ENCODE data around the gene RFC4. TPM values are rescaled to one million over a fixed set of nuclear protein-coding genes. Genes with fewer than 3 reads are reported as not detected.

RFC4 gene
- total RNA-seq, 2 experiments from 2014 or later, result 114 to 118 TPM

GRCh38 chr3:186826976-186827857 is 20.9 kb upstream of the RFC4 start:
- H3K9me2 ChIP-seq (ENCODE audit: insufficient read depth, low read length), result no peaks in the 10 kb centered on the region
- H3K4me2 ChIP-seq (ENCODE audit: low read length), result peak overlapping the region; percentile 100
- CTCF ChIA-PET (ENCODE audit: unreplicated experiment), result interaction anchor here (0.5 kb wide), 1 partner anchor 940 kb away, joined by 4 read pairs; no protein-coding TSS in a partner anchor
- no TSS peak for BruUV-seq (replicated peaks)
- H3K4me1 ChIP-seq (ENCODE audit: insufficient read depth, low read length, poor library complexity, severe bottlenecking), result peaks cover 20% of the 10 kb centered on the region
- H3K36me3 ChIP-seq (ENCODE audit: insufficient read depth, low read length), result no peaks in the 10 kb centered on the region
- H3K9me3 ChIP-seq (ENCODE audit: low read length), result no peaks in the 10 kb centered on the region
- POLR2A ChIA-PET, result interaction anchor here (0.6 to 1.8 kb wide), 9 partner anchors 8 to 577 kb away, joined by 3 to 7 read pairs (median 4); partner anchors contain the start of genes EIF4A2 and RFC4
- H2AFZ ChIP-seq (ENCODE audit: low read length), result peak overlapping the region; percentile 97
- peak overlapping the region; percentile 80 for H3K4me3 ChIP-seq (ENCODE audit: low read depth, low read length, poor library complexity, severe bottlenecking)
- intact Hi-C loops (cut with micrococcal nuclease; ENCODE audit: unreplicated experiment), result no loop called here
- TF ChIP-seq, protein P1, sequence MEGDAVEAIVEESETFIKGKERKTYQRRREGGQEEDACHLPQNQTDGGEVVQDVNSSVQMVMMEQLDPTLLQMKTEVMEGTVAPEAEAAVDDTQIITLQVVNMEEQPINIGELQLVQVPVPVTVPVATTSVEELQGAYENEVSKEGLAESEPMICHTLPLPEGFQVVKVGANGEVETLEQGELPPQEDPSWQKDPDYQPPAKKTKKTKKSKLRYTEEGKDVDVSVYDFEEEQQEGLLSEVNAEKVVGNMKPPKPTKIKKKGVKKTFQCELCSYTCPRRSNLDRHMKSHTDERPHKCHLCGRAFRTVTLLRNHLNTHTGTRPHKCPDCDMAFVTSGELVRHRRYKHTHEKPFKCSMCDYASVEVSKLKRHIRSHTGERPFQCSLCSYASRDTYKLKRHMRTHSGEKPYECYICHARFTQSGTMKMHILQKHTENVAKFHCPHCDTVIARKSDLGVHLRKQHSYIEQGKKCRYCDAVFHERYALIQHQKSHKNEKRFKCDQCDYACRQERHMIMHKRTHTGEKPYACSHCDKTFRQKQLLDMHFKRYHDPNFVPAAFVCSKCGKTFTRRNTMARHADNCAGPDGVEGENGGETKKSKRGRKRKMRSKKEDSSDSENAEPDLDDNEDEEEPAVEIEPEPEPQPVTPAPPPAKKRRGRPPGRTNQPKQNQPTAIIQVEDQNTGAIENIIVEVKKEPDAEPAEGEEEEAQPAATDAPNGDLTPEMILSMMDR (conservative IDR thresholded peaks at IDR 0.05; ENCODE audit: low read length), result no peak
- TF ChIP-seq EZH2phosphoT487 (IDR thresholded peaks at IDR 0.05; ENCODE audit: borderline replicate concordance, low read depth, low read length), result no peak
- peak; percentile 93 for DNase-seq (ENCODE audit: low spot score)
- H3K79me2 ChIP-seq (ENCODE audit: insufficient read depth, low read depth, low read length), result no peaks in the 10 kb centered on the region
- no peak overlapping the region for H3K27ac ChIP-seq (ENCODE audit: low read depth, low read length, poor library complexity, severe bottlenecking)
- H4K20me1 ChIP-seq (ENCODE audit: insufficient read depth, low read length), result no peaks in the 10 kb centered on the region

GRCh38 chr3:186826410-186826975 is 20.2 kb upstream of the RFC4 start:
- Histone ChIP-seq H3K79me2 (ENCODE audit: insufficient read depth, low read depth, low read length) (no peaks in the 10 kb centered on the region), H3K4me3 (ENCODE audit: low read depth, low read length, poor library complexity, severe bottlenecking) (peak overlapping the region; percentile 80), H3K4me1 (ENCODE audit: insufficient read depth, low read length, poor library complexity, severe bottlenecking) (peaks cover 20% of the 10 kb centered on the region), H4K20me1 (ENCODE audit: insufficient read depth, low read length) (no peaks in the 10 kb centered on the region), H3K36me3 (ENCODE audit: insufficient read depth, low read length) (no peaks in the 10 kb centered on the region), H2AFZ (ENCODE audit: low read length) (no peak overlapping the region), H3K9me2 (ENCODE audit: insufficient read depth, low read length) (no peaks in the 10 kb centered on the region), H3K9me3 (ENCODE audit: low read length) (no peaks in the 10 kb centered on the region), H3K4me2 (ENCODE audit: low read length) (peak overlapping the region; percentile 100), H3K27ac (ENCODE audit: low read depth, low read length, poor library complexity, severe bottlenecking) (no peak overlapping the region)
- no peak for DNase-seq (ENCODE audit: low spot score)
- no peak for TF ChIP-seq EZH2phosphoT487 (IDR thresholded peaks at IDR 0.05; ENCODE audit: borderline replicate concordance, low read depth, low read length)
- TF ChIP-seq, protein P1 (conservative IDR thresholded peaks at IDR 0.05; ENCODE audit: low read length), result no peak
- POLR2A ChIA-PET, result interaction anchor here (1.0 to 1.1 kb wide), 4 partner anchors 20 to 576 kb away, joined by 3 to 4 read pairs (median 4); partner anchors contain the start of gene RFC4
- CTCF ChIA-PET (ENCODE audit: unreplicated experiment), result no interaction called here
- intact Hi-C loops (cut with micrococcal nuclease; ENCODE audit: unreplicated experiment), result no loop called here
- TSS peak; percentile 76 for BruUV-seq (replicated peaks)

All from OCI-LY7 (cell line).